C4-2B (cell line): ENCODE measurements around the gene DGKQ.

Experiments used
- ZFX ChIP-seq: fragments of 450-650 bp; IDR thresholded peaks from 2 replicates; pipeline ENCODE4 v1.6.1; 2017
- TF ChIP-seq, protein P1 (sequence below): fragments of 450-650 bp; conservative IDR thresholded peaks from 2 replicates; pipeline ENCODE4 v1.5.1; 2017; ENCODE audit warnings: mild to moderate bottlenecking

GRCh38 chr4:931194-931959 lies 42.0 kb downstream of the DGKQ start:
- TF ChIP-seq, protein P1, sequence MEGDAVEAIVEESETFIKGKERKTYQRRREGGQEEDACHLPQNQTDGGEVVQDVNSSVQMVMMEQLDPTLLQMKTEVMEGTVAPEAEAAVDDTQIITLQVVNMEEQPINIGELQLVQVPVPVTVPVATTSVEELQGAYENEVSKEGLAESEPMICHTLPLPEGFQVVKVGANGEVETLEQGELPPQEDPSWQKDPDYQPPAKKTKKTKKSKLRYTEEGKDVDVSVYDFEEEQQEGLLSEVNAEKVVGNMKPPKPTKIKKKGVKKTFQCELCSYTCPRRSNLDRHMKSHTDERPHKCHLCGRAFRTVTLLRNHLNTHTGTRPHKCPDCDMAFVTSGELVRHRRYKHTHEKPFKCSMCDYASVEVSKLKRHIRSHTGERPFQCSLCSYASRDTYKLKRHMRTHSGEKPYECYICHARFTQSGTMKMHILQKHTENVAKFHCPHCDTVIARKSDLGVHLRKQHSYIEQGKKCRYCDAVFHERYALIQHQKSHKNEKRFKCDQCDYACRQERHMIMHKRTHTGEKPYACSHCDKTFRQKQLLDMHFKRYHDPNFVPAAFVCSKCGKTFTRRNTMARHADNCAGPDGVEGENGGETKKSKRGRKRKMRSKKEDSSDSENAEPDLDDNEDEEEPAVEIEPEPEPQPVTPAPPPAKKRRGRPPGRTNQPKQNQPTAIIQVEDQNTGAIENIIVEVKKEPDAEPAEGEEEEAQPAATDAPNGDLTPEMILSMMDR = no peak
- TF ChIP-seq ZFX = no peak
